ENCODE results near the gene KLC3. TPM values are rescaled to one million over a fixed set of nuclear protein-coding genes. Genes with fewer than 3 reads are reported as not detected.

The KLC3 gene
- total RNA-seq, 1 experiment from 2014 or later, result 22.8 TPM

DNA sequence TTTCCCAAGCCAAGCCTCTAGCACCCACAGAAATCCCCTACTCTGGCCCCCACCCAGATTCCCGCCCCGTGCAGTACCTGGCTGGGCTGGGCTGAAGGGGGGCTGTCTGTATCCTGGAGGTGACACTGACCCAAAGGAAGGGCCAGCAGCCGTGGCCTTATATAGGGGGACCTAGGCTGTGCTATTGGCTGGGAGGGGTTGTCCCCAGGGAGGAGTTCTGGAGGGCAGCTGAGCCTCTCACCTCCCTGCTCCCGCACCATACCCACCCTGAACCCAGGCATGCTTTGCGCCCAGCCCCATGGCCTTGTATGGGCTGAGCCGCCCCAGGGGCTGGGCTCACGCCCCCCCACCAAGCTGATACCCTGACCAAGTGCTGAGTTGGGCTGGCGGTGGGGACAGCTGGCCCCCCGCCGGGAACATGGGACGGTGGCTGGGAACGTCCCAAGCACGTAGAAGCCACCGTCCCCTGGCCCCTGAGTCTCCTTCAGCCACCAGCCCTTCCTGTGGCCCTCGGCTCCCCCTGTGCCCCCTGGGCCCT lies 17.7 kb upstream of the KLC3 start, which contains the start of gene CKM:
TSS of gene CKM (minus strand) at position 132 of the 538 bp plus-strand sequence. CDS start 3,162 bp downstream, outside the sequence.
- TF ChIP-seq EGR1 (IDR thresholded peaks at IDR 0.05; ENCODE audit: low read depth) (no peak), JUND (IDR thresholded peaks at IDR 0.05) (no peak), ZNF274 (IDR thresholded peaks at IDR 0.05; ENCODE audit: low read depth, low read length) (no peak), EZH2phosphoT487 (IDR thresholded peaks at IDR 0.05; ENCODE audit: borderline replicate concordance) (no peak)
- TF ChIP-seq, protein P1, sequence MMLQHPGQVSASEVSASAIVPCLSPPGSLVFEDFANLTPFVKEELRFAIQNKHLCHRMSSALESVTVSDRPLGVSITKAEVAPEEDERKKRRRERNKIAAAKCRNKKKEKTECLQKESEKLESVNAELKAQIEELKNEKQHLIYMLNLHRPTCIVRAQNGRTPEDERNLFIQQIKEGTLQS (IDR thresholded peaks at IDR 0.05), result no peak
- no peak within 1 kb of the TSS; the same call in 1 of the 2 replicates for H3K27ac ChIP-seq (ENCODE audit: low read depth, low read length)
- H3K9me3 ChIP-seq (ENCODE audit: control insufficient read depth in 1 of 2, insufficient read depth in 1 of 2, low read depth in 1 of 2, low read length in 2 of 2), result no peaks in the 10 kb centered on the region
- no peaks in the 10 kb centered on the region for H4K20me1 ChIP-seq (ENCODE audit: insufficient read depth)
- H3K79me2 ChIP-seq (ENCODE audit: insufficient read depth, low read length), result no peaks in the 10 kb centered on the region
- DNase-seq (ENCODE audit: low read depth, low spot score) (no peak), ATAC-seq (no peak)
- POLR2A ChIA-PET, result no interaction called here
- H3K4me3 ChIP-seq (replicated peaks in 1 of 2; ENCODE audit: low read depth in 1 of 2, low read length in 2 of 2), result no peak within 1 kb of the TSS
- H3K9me2 ChIP-seq (ENCODE audit: insufficient read depth), result no peaks in the 10 kb centered on the region
- peak within 1 kb of the TSS; percentile 59; the same call in 1 of the 2 replicates for H3K4me2 ChIP-seq (ENCODE audit: low read length)
- CTCF ChIA-PET, result no interaction called here
- intact Hi-C loops (cut with micrococcal nuclease), result no loop called here
- H3K4me1 ChIP-seq (ENCODE audit: control insufficient read depth in 1 of 2, insufficient read depth in 2 of 2, low read length in 2 of 2), result peaks cover 23 to 29% of the 10 kb centered on the region in 2 experiments
- H3K9ac ChIP-seq (ENCODE audit: low read length), result no peak within 1 kb of the TSS
- H3K36me3 ChIP-seq (ENCODE audit: control insufficient read depth in 1 of 2, insufficient read depth in 2 of 2, low read length in 2 of 2), result no peaks in the 10 kb centered on the region
- no TSS peak for BruUV-seq (replicated peaks)
- no peak within 1 kb of the TSS for H2AFZ ChIP-seq (ENCODE audit: low read depth, low read length, poor library complexity, severe bottlenecking)
- no peaks in the 10 kb centered on the region for H3K27me3 ChIP-seq (ENCODE audit: insufficient read depth, low read length)
- RAD21 ChIA-PET (ENCODE audit: low non-redundant PET in 1 of 2, low total read pairs in 2 of 2, uncharacterized antibody in 2 of 2, unreplicated experiment in 2 of 2), result no interaction called here

DNA sequence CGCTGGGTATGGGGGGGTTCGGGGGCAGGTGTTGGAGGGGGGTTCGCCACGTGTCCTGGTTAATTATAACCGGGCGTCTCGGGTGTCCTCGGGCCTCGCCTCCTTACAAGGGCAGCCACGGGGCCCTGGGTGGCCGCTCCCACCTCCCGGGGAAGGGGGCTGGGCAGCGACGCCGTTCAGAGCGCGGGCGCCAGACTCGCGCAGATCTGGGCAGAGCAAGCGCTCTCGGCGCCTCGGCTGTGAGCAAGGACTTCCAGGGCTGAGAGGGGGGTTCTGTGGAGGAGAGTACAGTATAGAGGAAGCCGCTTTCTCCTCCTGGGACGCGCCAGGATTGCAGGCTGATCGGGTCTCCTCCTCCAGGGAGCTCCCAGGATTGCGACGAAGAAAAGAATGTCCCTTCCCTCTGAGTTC lies 16.9 kb upstream of the KLC3 start:
- Histone ChIP-seq H3K4me3 (replicated peaks in 1 of 2; ENCODE audit: low read depth in 1 of 2, low read length in 2 of 2) (no peak overlapping the region), H2AFZ (ENCODE audit: low read depth, low read length, poor library complexity, severe bottlenecking) (no peak overlapping the region)

More for the DNA sequence above, 16.9 kb upstream of the KLC3 start:
- no peaks in the 10 kb centered on the region for H3K9me3 ChIP-seq (ENCODE audit: control insufficient read depth in 1 of 2, insufficient read depth in 1 of 2, low read depth in 1 of 2, low read length in 2 of 2)
- CTCF ChIA-PET, result no interaction called here
- no peaks in the 10 kb centered on the region for H3K27me3 ChIP-seq (ENCODE audit: insufficient read depth, low read length)
- H3K9ac ChIP-seq (ENCODE audit: low read length), result no peak overlapping the region
- BruUV-seq (replicated peaks), result no TSS peak
- ATAC-seq (no peak), DNase-seq (ENCODE audit: low read depth, low spot score) (no peak)
- H3K4me1 ChIP-seq (ENCODE audit: control insufficient read depth in 1 of 2, insufficient read depth in 2 of 2, low read length in 2 of 2), result peaks cover 23 to 29% of the 10 kb centered on the region in 2 experiments
- intact Hi-C loops (cut with micrococcal nuclease), result no loop called here
- TF ChIP-seq EZH2phosphoT487 (IDR thresholded peaks at IDR 0.05; ENCODE audit: borderline replicate concordance) (no peak), EGR1 (IDR thresholded peaks at IDR 0.05; ENCODE audit: low read depth) (no peak), TCF7L2 (IDR thresholded peaks at IDR 0.05; ENCODE audit: borderline replicate concordance, extremely low read depth, insufficient read depth, insufficient read length) (no peak), POLR2A (IDR thresholded peaks at IDR 0.05; ENCODE audit: borderline replicate concordance, extremely low read depth, insufficient read depth, insufficient read length) (no peak), YY1 (IDR thresholded peaks at IDR 0.05; ENCODE audit: extremely low read depth, insufficient replicate concordance, low read depth, low read length) (no peak), JUND (IDR thresholded peaks at IDR 0.05) (no peak), ELF1 (IDR thresholded peaks at IDR 0.05; ENCODE audit: borderline replicate concordance, low read depth) (no peak), ZFX (IDR thresholded peaks at IDR 0.05) (no peak), CBX3 (IDR thresholded peaks at IDR 0.05; ENCODE audit: low read depth) (no peak)
- TF ChIP-seq, protein P1 (IDR thresholded peaks at IDR 0.05), result no peak
- H3K4me2 ChIP-seq (ENCODE audit: low read length), result no peak overlapping the region
- H4K20me1 ChIP-seq (ENCODE audit: insufficient read depth), result no peaks in the 10 kb centered on the region
- POLR2A ChIA-PET, result no interaction called here
- H3K27ac ChIP-seq (ENCODE audit: low read depth, low read length), result no peak overlapping the region
- no peaks in the 10 kb centered on the region for H3K9me2 ChIP-seq (ENCODE audit: insufficient read depth)
- no peaks in the 10 kb centered on the region for H3K79me2 ChIP-seq (ENCODE audit: insufficient read depth, low read length)
- no peaks in the 10 kb centered on the region for H3K36me3 ChIP-seq (ENCODE audit: control insufficient read depth in 1 of 2, insufficient read depth in 2 of 2, low read length in 2 of 2)
- RAD21 ChIA-PET (ENCODE audit: low non-redundant PET in 1 of 2, low total read pairs in 2 of 2, uncharacterized antibody in 2 of 2, unreplicated experiment in 2 of 2), result interaction anchor here in 1 of 2 experiments (0.6 kb wide), 1 partner anchor 347 kb away, joined by 3 read pairs; no protein-coding TSS in a partner anchor

Measured in HCT116 (cell line).